Measurements from ENCODE around the gene SYDE2.

SYDE2 gene

DNA sequence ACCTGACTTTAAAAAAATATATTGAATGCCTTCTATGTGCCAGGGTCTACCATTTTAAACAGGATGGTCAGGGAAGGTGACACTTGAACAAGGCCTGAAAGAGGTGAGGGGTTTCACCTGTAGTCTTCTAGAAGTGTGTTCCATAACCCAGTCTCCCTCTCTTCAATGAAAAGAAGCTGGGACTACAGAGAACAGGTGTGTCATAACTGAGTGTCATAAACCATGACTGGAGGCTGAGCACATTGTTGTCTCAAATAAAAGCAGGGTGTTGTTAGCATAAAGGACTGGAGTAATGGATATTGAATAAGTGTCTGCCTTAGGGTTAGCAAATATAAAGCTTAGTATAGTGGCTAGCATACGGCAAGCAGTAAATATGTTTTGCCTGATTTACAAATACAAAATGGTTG is 65.4 kb downstream of the SYDE2 start:
- no peaks in the 10 kb centered on the region for H3K4me1 Mint-ChIP-seq (ENCODE audit: low read depth)
- H3K27me3 Mint-ChIP-seq (ENCODE audit: low read depth): peaks cover 4% of the 10 kb centered on the region
- H3K4me3 Mint-ChIP-seq: no peak overlapping the region
- H3K27ac Mint-ChIP-seq: no peak overlapping the region
- H3K9me3 Mint-ChIP-seq: no peaks in the 10 kb centered on the region
- no peaks in the 10 kb centered on the region for H3K36me3 Mint-ChIP-seq (ENCODE audit: low read depth)

GRCh38 chr1:85134583-85135391 is 66.0 kb downstream of the SYDE2 start:
- H3K9me3 Mint-ChIP-seq: no peaks in the 10 kb centered on the region
- H3K27me3 Mint-ChIP-seq (ENCODE audit: low read depth): peaks cover 4% of the 10 kb centered on the region
- no peaks in the 10 kb centered on the region for H3K4me1 Mint-ChIP-seq (ENCODE audit: low read depth)
- H3K36me3 Mint-ChIP-seq (ENCODE audit: low read depth): no peaks in the 10 kb centered on the region
- H3K4me3 Mint-ChIP-seq: no peak overlapping the region
- no peak overlapping the region for H3K27ac Mint-ChIP-seq

GRCh38 chr1:85133565-85134159 is 67.2 kb downstream of the SYDE2 start:
- no peaks in the 10 kb centered on the region for H3K36me3 Mint-ChIP-seq (ENCODE audit: low read depth)
- no peaks in the 10 kb centered on the region for H3K9me3 Mint-ChIP-seq
- H3K4me3 Mint-ChIP-seq: no peak overlapping the region
- peaks cover 4% of the 10 kb centered on the region for H3K27me3 Mint-ChIP-seq (ENCODE audit: low read depth)
- H3K27ac Mint-ChIP-seq: no peak overlapping the region
- H3K4me1 Mint-ChIP-seq (ENCODE audit: low read depth): no peaks in the 10 kb centered on the region

- peaks cover 5% of the 10 kb centered on the region for H3K27me3 Mint-ChIP-seq (ENCODE audit: low read depth)
- H3K4me3 Mint-ChIP-seq: no peak overlapping the region
- no peaks in the 10 kb centered on the region for H3K9me3 Mint-ChIP-seq
- H3K27ac Mint-ChIP-seq: no peak overlapping the region
- H3K4me1 Mint-ChIP-seq (ENCODE audit: low read depth): no peaks in the 10 kb centered on the region
- no peaks in the 10 kb centered on the region for H3K36me3 Mint-ChIP-seq (ENCODE audit: low read depth)
Measured at GRCh38 chr1:85132078-85132720, 68.6 kb downstream of the SYDE2 start.

GRCh38 chr1:85128316-85128715 is 72.5 kb downstream of the SYDE2 start:
- Mint-ChIP-seq H3K9me3 (no peaks in the 10 kb centered on the region), H3K36me3 (ENCODE audit: low read depth) (no peaks in the 10 kb centered on the region)

GRCh38 chr1:85125891-85126290 is 74.9 kb downstream of the SYDE2 start:
- Mint-ChIP-seq H3K9me3 (no peaks in the 10 kb centered on the region), H3K36me3 (ENCODE audit: low read depth) (no peaks in the 10 kb centered on the region), H3K4me1 (ENCODE audit: low read depth) (no peaks in the 10 kb centered on the region), H3K27me3 (ENCODE audit: low read depth) (peaks cover 16% of the 10 kb centered on the region), H3K4me3 (no peak overlapping the region), H3K27ac (no peak overlapping the region)

More at GRCh38 chr1:85128316-85128715, 72.5 kb downstream of the SYDE2 start:
- Mint-ChIP-seq H3K4me3 (no peak overlapping the region), H3K27ac (no peak overlapping the region), H3K4me1 (ENCODE audit: low read depth) (no peaks in the 10 kb centered on the region), H3K27me3 (ENCODE audit: low read depth) (peaks cover 10% of the 10 kb centered on the region)

DNA sequence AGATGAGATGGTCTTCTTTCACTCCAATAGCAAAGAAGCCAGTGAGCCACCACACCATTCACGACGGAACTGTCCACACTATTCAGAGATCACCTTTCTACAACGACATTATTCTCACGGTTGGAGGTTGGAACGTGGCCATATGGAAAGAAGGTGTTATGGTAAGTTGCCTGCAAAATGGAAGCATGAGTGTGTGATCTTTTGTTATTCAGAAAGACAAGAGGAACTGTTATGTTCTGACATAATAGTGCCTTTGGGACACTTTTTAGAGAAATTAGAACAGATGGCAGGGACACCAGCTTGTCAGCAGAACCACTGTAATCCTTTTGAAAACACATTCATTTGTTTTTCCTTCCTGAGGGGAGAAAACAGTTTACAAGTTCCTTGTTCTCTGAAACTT is 76.7 kb downstream of the SYDE2 start:
- Mint-ChIP-seq H3K27ac (no peak overlapping the region), H3K36me3 (ENCODE audit: low read depth) (no peaks in the 10 kb centered on the region), H3K4me1 (ENCODE audit: low read depth) (no peaks in the 10 kb centered on the region), H3K4me3 (no peak overlapping the region), H3K27me3 (ENCODE audit: low read depth) (peaks cover 26% of the 10 kb centered on the region), H3K9me3 (no peaks in the 10 kb centered on the region)

GRCh38 chr1:85122169-85122568 is 78.6 kb downstream of the SYDE2 start:
- no peaks in the 10 kb centered on the region for H3K9me3 Mint-ChIP-seq
- peaks cover 26% of the 10 kb centered on the region for H3K27me3 Mint-ChIP-seq (ENCODE audit: low read depth)
- H3K4me3 Mint-ChIP-seq: no peak overlapping the region
- no peaks in the 10 kb centered on the region for H3K4me1 Mint-ChIP-seq (ENCODE audit: low read depth)
- H3K27ac Mint-ChIP-seq: no peak overlapping the region
- no peaks in the 10 kb centered on the region for H3K36me3 Mint-ChIP-seq (ENCODE audit: low read depth)

GRCh38 chr1:85121744-85122143 is 79.1 kb downstream of the SYDE2 start:
- H3K27ac Mint-ChIP-seq: no peak overlapping the region
- H3K4me1 Mint-ChIP-seq (ENCODE audit: low read depth): no peaks in the 10 kb centered on the region
- H3K9me3 Mint-ChIP-seq: no peaks in the 10 kb centered on the region
- no peaks in the 10 kb centered on the region for H3K36me3 Mint-ChIP-seq (ENCODE audit: low read depth)
- no peak overlapping the region for H3K4me3 Mint-ChIP-seq
- peaks cover 22% of the 10 kb centered on the region for H3K27me3 Mint-ChIP-seq (ENCODE audit: low read depth)

DNA sequence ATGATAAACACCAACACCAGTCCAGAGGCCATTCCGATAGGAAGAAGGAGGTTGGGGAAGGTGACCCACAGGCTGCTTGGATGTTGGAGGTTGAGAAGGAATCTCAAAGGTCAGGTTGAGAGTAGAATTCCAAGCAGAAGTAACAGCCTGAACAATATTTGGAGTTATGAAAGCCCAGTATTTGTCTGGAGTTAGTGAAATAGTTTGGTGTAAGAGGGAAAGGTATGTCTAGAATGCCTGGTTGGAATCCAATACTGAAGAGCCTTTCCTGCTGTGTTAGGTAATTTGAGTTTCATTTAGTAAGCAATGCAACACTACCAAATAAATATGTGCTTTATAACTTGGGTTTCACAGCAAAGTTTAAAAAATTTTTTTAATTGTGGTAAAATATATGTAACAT is 82.1 kb downstream of the SYDE2 start:
- Mint-ChIP-seq H3K4me3 (no peak overlapping the region), H3K27ac (no peak overlapping the region), H3K36me3 (ENCODE audit: low read depth) (no peaks in the 10 kb centered on the region), H3K4me1 (ENCODE audit: low read depth) (no peaks in the 10 kb centered on the region), H3K9me3 (no peaks in the 10 kb centered on the region), H3K27me3 (ENCODE audit: low read depth) (peaks cover 33% of the 10 kb centered on the region)

DNA sequence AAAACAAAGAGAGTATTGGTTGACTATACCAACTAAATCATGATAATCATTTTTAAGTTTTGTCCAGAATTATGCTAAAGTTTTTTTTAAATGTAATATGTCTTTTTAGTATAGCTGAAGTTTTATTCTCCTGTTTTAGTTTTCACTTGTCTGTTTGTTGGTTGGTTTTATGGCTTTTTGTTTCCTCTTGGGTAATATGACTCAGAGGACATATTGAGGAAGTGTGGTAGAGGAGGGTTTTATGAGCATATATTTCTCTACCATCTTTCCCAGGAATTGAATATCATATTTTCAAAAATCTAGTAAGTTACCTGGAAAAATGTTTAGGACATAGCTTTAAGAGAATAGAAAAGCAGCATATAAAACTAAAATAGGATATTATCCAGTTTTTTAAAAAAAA is 84.0 kb downstream of the SYDE2 start:
- H3K27ac Mint-ChIP-seq: no peak overlapping the region
- H3K27me3 Mint-ChIP-seq (ENCODE audit: low read depth): peaks cover 33% of the 10 kb centered on the region
- no peaks in the 10 kb centered on the region for H3K4me1 Mint-ChIP-seq (ENCODE audit: low read depth)
- no peaks in the 10 kb centered on the region for H3K36me3 Mint-ChIP-seq (ENCODE audit: low read depth)
- H3K9me3 Mint-ChIP-seq: no peaks in the 10 kb centered on the region
- no peak overlapping the region for H3K4me3 Mint-ChIP-seq

- H3K4me3 Mint-ChIP-seq: no peak overlapping the region
- no peaks in the 10 kb centered on the region for H3K36me3 Mint-ChIP-seq (ENCODE audit: low read depth)
- H3K4me1 Mint-ChIP-seq (ENCODE audit: low read depth): no peaks in the 10 kb centered on the region
- H3K27ac Mint-ChIP-seq: no peak overlapping the region
- H3K27me3 Mint-ChIP-seq (ENCODE audit: low read depth): peaks cover 26% of the 10 kb centered on the region
- H3K9me3 Mint-ChIP-seq: no peaks in the 10 kb centered on the region
Measured at GRCh38 chr1:85115933-85116332, 84.9 kb downstream of the SYDE2 start.

DNA sequence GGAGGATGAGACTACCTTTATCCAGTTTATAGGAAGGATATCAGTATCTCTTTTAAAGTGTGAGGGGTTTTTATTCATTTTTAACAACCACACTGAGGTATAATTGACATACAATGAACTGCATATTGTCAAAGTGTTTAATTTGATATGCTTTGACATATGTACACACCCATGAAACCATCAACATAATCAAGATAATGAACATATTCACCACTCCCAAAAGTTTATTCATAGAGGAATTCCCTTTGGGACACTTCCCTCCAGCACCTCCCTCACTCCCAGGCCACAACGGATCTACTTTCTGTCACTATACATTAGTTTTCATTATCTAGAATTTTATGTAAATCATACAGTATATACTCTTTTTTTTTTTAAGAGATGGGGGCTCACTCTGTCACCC is 89.1 kb downstream of the SYDE2 start:
- no peaks in the 10 kb centered on the region for H3K9me3 Mint-ChIP-seq
- H3K27ac Mint-ChIP-seq: no peak overlapping the region
- peaks cover 1% of the 10 kb centered on the region for H3K4me1 Mint-ChIP-seq (ENCODE audit: low read depth)
- H3K36me3 Mint-ChIP-seq (ENCODE audit: low read depth): no peaks in the 10 kb centered on the region
- H3K4me3 Mint-ChIP-seq: no peak overlapping the region
- H3K27me3 Mint-ChIP-seq (ENCODE audit: low read depth): peaks cover 13% of the 10 kb centered on the region

GRCh38 chr1:85109475-85109874 is 91.3 kb downstream of the SYDE2 start:
- Mint-ChIP-seq H3K36me3 (ENCODE audit: low read depth) (no peaks in the 10 kb centered on the region), H3K4me3 (no peak overlapping the region), H3K27me3 (ENCODE audit: low read depth) (peaks cover 10% of the 10 kb centered on the region), H3K4me1 (ENCODE audit: low read depth) (peaks cover 1% of the 10 kb centered on the region), H3K27ac (no peak overlapping the region), H3K9me3 (no peaks in the 10 kb centered on the region)
